Effector memory CD4-positive, alpha-beta T cell (primary cell): ENCODE measurements around the gene COPRS.

ENCODE experiments used
- DNase-seq, 3 donors: peaks; one replicate each; pipeline ENCODE4 v3.0.0-alpha.2; 2020
- H3K27ac ChIP-seq: 2 replicates; pipeline ENCODE4 v1.7.0; 2013; ENCODE audit warnings: mild to moderate bottlenecking, low read length, moderate library complexity; ENCODE audit not compliant: insufficient read depth, poor library complexity, severe bottlenecking
- H3K27me3 ChIP-seq: replicated peaks from 2 replicates; pipeline ENCODE4 v1.7.0; 2013; ENCODE audit warnings: mild to moderate bottlenecking, low read length; ENCODE audit not compliant: insufficient read depth, control insufficient read depth, poor library complexity, severe bottlenecking
- H3K36me3 ChIP-seq: 2 replicates; pipeline ENCODE4 v1.7.0; 2013; ENCODE audit warnings: mild to moderate bottlenecking, low read length, moderate library complexity; ENCODE audit not compliant: control insufficient read depth, insufficient read depth
- H3K4me1 ChIP-seq: 2 replicates; pipeline ENCODE4 v1.7.0; 2013; ENCODE audit warnings: low read length, mild to moderate bottlenecking; ENCODE audit not compliant: control insufficient read depth, insufficient read depth, poor library complexity, severe bottlenecking
- H3K4me3 ChIP-seq: 2 replicates; pipeline ENCODE4 v1.7.0; 2013; ENCODE audit warnings: low read length, low read depth, mild to moderate bottlenecking; ENCODE audit not compliant: insufficient read depth, poor library complexity, severe bottlenecking
- H3K9me3 ChIP-seq: 2 replicates; pipeline ENCODE4 v1.7.0; 2013; ENCODE audit warnings: mild to moderate bottlenecking, low read length, moderate library complexity; ENCODE audit not compliant: control insufficient read depth
- total RNA-seq, 3 donors: gene quantifications; one replicate each; lab custom pipeline; 2026; lab: John Stamatoyannopoulos, UW

COPRS gene
- 1.3 to 3.5 (median 2.3) reads per million in 3 donors for total RNA-seq

GRCh38 chr17:31858642-31859486 is at the start of gene COPRS:
COPRS (minus strand) TSS chr17:31859244; CDS start chr17:31859199, 45 bp downstream.
- Histone ChIP-seq H3K9me3 (no peaks in the 10 kb centered on the region), H3K4me3 (peak within 1 kb of the TSS; percentile 66), H3K27me3 (no peaks in the 10 kb centered on the region), H3K4me1 (peaks cover 6% of the 10 kb centered on the region), H3K36me3 (peaks cover 4% of the 10 kb centered on the region), H3K27ac (no peak within 1 kb of the TSS)
- peak; percentile 70 to 76 (median 74) for DNase-seq

GRCh38 chr17:31908386-31908785 is 49.3 kb upstream of the COPRS start:
- H3K27ac ChIP-seq: no peak overlapping the region
- no peaks in the 10 kb centered on the region for H3K9me3 ChIP-seq
- H3K27me3 ChIP-seq: no peaks in the 10 kb centered on the region
- H3K36me3 ChIP-seq: no peaks in the 10 kb centered on the region
- no peak for DNase-seq
- H3K4me1 ChIP-seq: no peaks in the 10 kb centered on the region
- no peak overlapping the region for H3K4me3 ChIP-seq

- no peak for DNase-seq
- Histone ChIP-seq H3K36me3 (no peaks in the 10 kb centered on the region), H3K27ac (no peak overlapping the region), H3K27me3 (no peaks in the 10 kb centered on the region), H3K9me3 (no peaks in the 10 kb centered on the region), H3K4me1 (no peaks in the 10 kb centered on the region), H3K4me3 (no peak overlapping the region)
These were observed 48.4 kb upstream of the COPRS start for GRCh38 chr17:31907342-31907962.

- no peak overlapping the region for H3K4me3 ChIP-seq
- H3K27ac ChIP-seq: no peak overlapping the region
- H3K4me1 ChIP-seq: peaks cover 8% of the 10 kb centered on the region
- H3K9me3 ChIP-seq: no peaks in the 10 kb centered on the region
- H3K36me3 ChIP-seq: peaks cover 10% of the 10 kb centered on the region
- no peak for DNase-seq
- no peaks in the 10 kb centered on the region for H3K27me3 ChIP-seq
These were observed 44.4 kb upstream of the COPRS start for GRCh38 chr17:31903401-31903800.

GRCh38 chr17:31902693-31903092 is 43.6 kb upstream of the COPRS start:
- H3K27ac ChIP-seq: no peak overlapping the region
- DNase-seq: no peak
- H3K36me3 ChIP-seq: peaks cover 16% of the 10 kb centered on the region
- H3K27me3 ChIP-seq: no peaks in the 10 kb centered on the region
- H3K4me3 ChIP-seq: no peak overlapping the region
- H3K9me3 ChIP-seq: no peaks in the 10 kb centered on the region
- H3K4me1 ChIP-seq: peaks cover 8% of the 10 kb centered on the region

- H3K4me1 ChIP-seq: peaks cover 8% of the 10 kb centered on the region
- no peaks in the 10 kb centered on the region for H3K9me3 ChIP-seq
- H3K36me3 ChIP-seq: peaks cover 17% of the 10 kb centered on the region
- no peak for DNase-seq
- H3K4me3 ChIP-seq: peak overlapping the region; percentile 71
- peak overlapping the region; percentile 65 for H3K27ac ChIP-seq
- H3K27me3 ChIP-seq: no peaks in the 10 kb centered on the region
These were observed 41.8 kb upstream of the COPRS start for GRCh38 chr17:31900877-31901276.

- H3K36me3 ChIP-seq: peaks cover 56% of the 10 kb centered on the region
- no peak for DNase-seq
- H3K9me3 ChIP-seq: no peaks in the 10 kb centered on the region
- H3K27ac ChIP-seq: no peak overlapping the region
- H3K27me3 ChIP-seq: no peaks in the 10 kb centered on the region
- no peak overlapping the region for H3K4me3 ChIP-seq
- no peaks in the 10 kb centered on the region for H3K4me1 ChIP-seq
These were observed 29.1 kb upstream of the COPRS start for GRCh38 chr17:31888124-31888523.

GRCh38 chr17:31882571-31882970 is 23.5 kb upstream of the COPRS start:
- Histone ChIP-seq H3K9me3 (no peaks in the 10 kb centered on the region), H3K4me3 (no peak overlapping the region), H3K36me3 (peaks cover 56% of the 10 kb centered on the region), H3K27ac (no peak overlapping the region), H3K27me3 (no peaks in the 10 kb centered on the region), H3K4me1 (no peaks in the 10 kb centered on the region)
- DNase-seq: no peak

- Histone ChIP-seq H3K9me3 (no peaks in the 10 kb centered on the region), H3K27me3 (no peaks in the 10 kb centered on the region), H3K27ac (no peak overlapping the region), H3K36me3 (peaks cover 59% of the 10 kb centered on the region), H3K4me3 (no peak overlapping the region), H3K4me1 (no peaks in the 10 kb centered on the region)
- DNase-seq: no peak
These were observed 21.3 kb upstream of the COPRS start for GRCh38 chr17:31880311-31880710.

- no peak for DNase-seq
- no peaks in the 10 kb centered on the region for H3K4me1 ChIP-seq
- no peak overlapping the region for H3K4me3 ChIP-seq
- H3K27ac ChIP-seq: no peak overlapping the region
- H3K27me3 ChIP-seq: no peaks in the 10 kb centered on the region
- H3K36me3 ChIP-seq: peaks cover 62% of the 10 kb centered on the region
- no peaks in the 10 kb centered on the region for H3K9me3 ChIP-seq
These were observed 19.6 kb upstream of the COPRS start for GRCh38 chr17:31878703-31879073.
